GM12878 (cell line): ENCODE results near the gene FSTL4. TPM values are rescaled to one million over a fixed set of nuclear protein-coding genes. Genes with fewer than 3 reads are reported as not detected.

ENCODE experiments used
- ATAC-seq: fragments of 200-7000 bp; cut with Tn5 transposase; 3 replicates; pipeline ENCODE4 v1.9.1; 2020; ENCODE audit warnings: mild to moderate bottlenecking, moderate library complexity
- BruUV-seq: library from RNA; stranded (reverse); fragments of 400-500 nt; replicated peaks from 2 replicates; lab custom pipeline; 2021; lab: Mats Ljungman, UMichigan
- CTCF ChIA-PET: fragments of 300-600 bp; sonication (Branson Sonifier 250); formaldehyde crosslinking; extraction: SDS; loops from one replicate; lab custom pipeline; 2021; ENCODE audit warnings: inconsistent platforms; lab: Yijun Ruan, JAX
- POLR2A ChIA-PET: fragments of 350-600 bp; formaldehyde crosslinking; extraction: SDS; loops from one replicate; lab custom pipeline; 2021; ENCODE audit warnings: inconsistent platforms; lab: Charles Lee
- RAD21 ChIA-PET: fragments of 300-600 bp; sonication (Branson Sonifier 250); formaldehyde crosslinking; loops from one replicate; lab custom pipeline; 2023; ENCODE audit warnings: antibody characterized with exemption; ENCODE audit not compliant: unreplicated experiment; lab: Charles Lee
- SMC1A ChIA-PET: fragments of 300-600 bp; sonication (Branson Sonifier 250); formaldehyde crosslinking; loops from one replicate; lab custom pipeline; 2023; ENCODE audit not compliant: unreplicated experiment, uncharacterized antibody; lab: Charles Lee
- DNase-seq: peaks from one replicate; pipeline ENCODE4 v3.0.0-alpha.2; 2011; ENCODE audit warnings: low read depth, low spot score
- FAIRE-seq: peaks from 3 replicates; lab custom pipeline; 2011; peaks lifted over from hg19 to GRCh38; lab: Jason Lieb, UNC
- H2AFZ ChIP-seq: 2 replicates; pipeline ENCODE4 v1.6.0; 2011; ENCODE audit warnings: low read depth, low read length, control low read depth; ENCODE audit not compliant: control insufficient read depth
- H3K27ac ChIP-seq: 2 replicates; pipeline ENCODE4 v1.5.1; 2011; ENCODE audit warnings: control low read depth; ENCODE audit not compliant: control insufficient read depth, insufficient read depth
- H3K27me3 ChIP-seq, 2 experiments: replicated peaks in 1 of 2; 2 replicates each; pipeline versions ENCODE4 v1.6.0 to v1.6.1; 2011; ENCODE audit warnings: low read length in 1 of 2; ENCODE audit not compliant: control insufficient read depth in 2 of 2, insufficient read depth in 2 of 2
- H3K36me3 ChIP-seq, 2 experiments: 2 replicates each; pipeline ENCODE4 v1.5.1; 2011; ENCODE audit warnings: low read length in 1 of 2; ENCODE audit not compliant: control insufficient read depth in 2 of 2, insufficient read depth in 2 of 2
- H3K4me1 ChIP-seq: 2 replicates; pipeline ENCODE4 v1.6.1; 2011; ENCODE audit warnings: mild to moderate bottlenecking, low read length, moderate library complexity, mixed read lengths; ENCODE audit not compliant: control insufficient read depth, insufficient read depth
- H3K4me2 ChIP-seq: 2 replicates; pipeline ENCODE4 v1.6.0; 2011; ENCODE audit warnings: control low read depth; ENCODE audit not compliant: control insufficient read depth, insufficient read depth
- H3K4me3 ChIP-seq: fragments of 200-600 bp; sonication (generic); 2 replicates; pipeline ENCODE4 v1.5.1; 2016
- H3K79me2 ChIP-seq: 2 replicates; pipeline ENCODE4 v1.6.0; 2011; ENCODE audit warnings: low read length; ENCODE audit not compliant: control insufficient read depth, insufficient read depth
- H3K9ac ChIP-seq: 2 replicates; pipeline ENCODE4 v1.8.0; 2011; ENCODE audit warnings: low read length, control low read depth, mixed read lengths; ENCODE audit not compliant: control insufficient read depth, insufficient read depth
- H3K9me3 ChIP-seq: replicated peaks from 3 replicates; pipeline ENCODE4 v1.5.1; 2011; ENCODE audit warnings: mild to moderate bottlenecking, low read length; ENCODE audit not compliant: control insufficient read depth, insufficient read depth
- H4K20me1 ChIP-seq: 2 replicates; pipeline ENCODE4 v1.6.0; 2011; ENCODE audit not compliant: control insufficient read depth, insufficient read depth
- ETV6 ChIP-seq, 2 experiments: fragments of 450-650 bp in 1 of 2; IDR thresholded peaks in 1 of 2; conservative IDR thresholded peaks in 1 of 2; 2 replicates each; pipeline ENCODE4 v1.6.1; 2014; ENCODE audit warnings: antibody characterized with exemption in 1 of 2, borderline replicate concordance in 1 of 2, low read depth in 1 of 2, mild to moderate bottlenecking in 1 of 2, moderate library complexity in 1 of 2
- MYC ChIP-seq: IDR thresholded peaks from 2 replicates; pipeline ENCODE4 v1.6.1; 2011; ENCODE audit warnings: mild to moderate bottlenecking, low read length, moderate library complexity, inconsistent platforms; ENCODE audit not compliant: insufficient read depth, insufficient replicate concordance, insufficient read length, severe bottlenecking
- NR2C2 ChIP-seq: IDR thresholded peaks from 2 replicates; pipeline ENCODE4 v1.6.1; 2011; ENCODE audit warnings: borderline replicate concordance, low read depth; ENCODE audit not compliant: control insufficient read depth, insufficient read length
- SMC3 ChIP-seq: IDR thresholded peaks from 2 replicates; pipeline ENCODE4 v1.6.1; 2011; ENCODE audit warnings: low read length, improper control_type of control experiment, borderline replicate concordance
- ZBTB4 ChIP-seq: fragments of 450-650 bp; formaldehyde crosslinking; IDR thresholded peaks from 2 replicates; pipeline ENCODE4 v1.4.0; 2022; ENCODE audit warnings: mild to moderate bottlenecking, moderate library complexity
- ZZZ3 ChIP-seq: IDR thresholded peaks from 2 replicates; pipeline ENCODE4 v1.6.1; 2011; ENCODE audit warnings: low read depth; ENCODE audit not compliant: control insufficient read depth, insufficient read length
- WGBS: methylation state at CpG from one replicate; pipeline ENCODE4 v1.1.6; 2016; ENCODE audit warnings: low lambda C conversion rate; ENCODE audit not compliant: insufficient replicate concordance, insufficient coverage; ENCODE audit errors: missing lambda C conversion rate; 5-methylcytosine and 5-hydroxymethylcytosine counted together
- in situ Hi-C: fragments of 300-500 bp; cut with MboI; formaldehyde crosslinking; loops from 9 replicates; pipeline ENCODE4 v1.14.3; 2018; ENCODE audit warnings: mixed read lengths
- intact Hi-C: fragments of 100-400 bp; cut with micrococcal nuclease; formaldehyde crosslinking; loops from one replicate; pipeline ENCODE4 v1.14.2; 2022; ENCODE audit not compliant: unreplicated experiment
- polyA plus RNA-seq, 11 experiments: library from polyadenylated mRNA; depleted of rRNA in 4 of 11; unstranded in 6 of 11; stranded (reverse) in 5 of 11; fragments of >200 nt; fragmentation: Nextera tagmentation in 4 of 11; fragmentation: Illumina TruSeq in 1 of 11; extraction: Ambion mirVana in 4 of 11; extraction: Trizol in 1 of 11; gene quantifications; 1 replicate in 1 of 11; 2 replicates in 10 of 11; pipeline versions ENCODE4 v1.2.1 to v1.2.3, GENCODE V29; 2011 to 2016; ENCODE audit warnings: inconsistent platforms in 2 of 11, missing spikeins in 2 of 11, low read depth in 1 of 11
- total RNA-seq, 4 experiments: library from RNA; depleted of rRNA in 3 of 4; stranded (reverse); fragments of >200 nt in 3 of 4; fragmentation: Illumina TruSeq in 1 of 4; extraction: Trizol in 1 of 4; gene quantifications; 2 replicates each; pipeline versions ENCODE4 v1.2.1 to v1.2.3, GENCODE V29; 2013 to 2021

The FSTL4 gene
- total and polyA plus RNA-seq, 10 of the 15 experiments (the other 5 are each of a cell fraction or from before 2014, with no cell fraction given): 0.01 to 0.79 (median 0.21) TPM; not detected in 6

- TF ChIP-seq ZBTB4 (CRISPR knock-in tag) (no peak), ZZZ3 (no peak)
Observed at GRCh38 chr5:133383580-133383939, 228.8 kb downstream of the FSTL4 start (continued).

- no peaks in the 10 kb centered on the region for H4K20me1 ChIP-seq
- DNase-seq (no peak), FAIRE-seq (no peak), ATAC-seq (no peak)
- no peak overlapping the region for H3K4me3 ChIP-seq
- peaks cover under 1% of the 10 kb centered on the region; the same call in 1 of the 3 replicates for H3K9me3 ChIP-seq
- no peak overlapping the region for H3K4me2 ChIP-seq
- peaks cover 0 to 1% of the 10 kb centered on the region in 2 experiments; a peak in 2 of 4 replicates for H3K27me3 ChIP-seq
- H3K36me3 ChIP-seq: no peaks in the 10 kb centered on the region
- H3K4me1 ChIP-seq: no peaks in the 10 kb centered on the region
- no TSS peak for BruUV-seq
- in situ Hi-C loops (no loop called here), intact Hi-C loops (loop anchor here (5.0 kb wide), 1 partner anchor 391 kb away; no protein-coding TSS in a partner anchor)
- POLR2A ChIA-PET: no interaction called here
- RAD21 ChIA-PET: no interaction called here
- H3K79me2 ChIP-seq: no peaks in the 10 kb centered on the region
- TF ChIP-seq SMC3: no peak
- no peak for TF ChIP-seq NR2C2
- no peak for TF ChIP-seq MYC
- no peak for TF ChIP-seq ETV6 (conservative IDR thresholded peaks at IDR 0.05 in 1 of 2, IDR thresholded peaks at IDR 0.05 in 1 of 2; ENCODE audit: borderline replicate concordance in 1 of 2, low read depth in 1 of 2)
- CTCF ChIA-PET: no interaction called here
- H2AFZ ChIP-seq: no peak overlapping the region
- H3K27ac ChIP-seq: no peak overlapping the region
- SMC1A ChIA-PET: no interaction called here
- no peak overlapping the region for H3K9ac ChIP-seq
- 33% methylated on average over 8 of the region's 8 CpGs for WGBS
Observed at GRCh38 chr5:133382661-133383579, 229.4 kb downstream of the FSTL4 start.
